Right atrium auricular region (tissue), 2 donors: ENCODE results near the gene DOP1B. TPM values are rescaled to one million over a fixed set of nuclear protein-coding genes. Genes with fewer than 3 reads are reported as not detected.

Experiments used
- DNase-seq: peaks from one replicate; pipeline ENCODE4 v3.0.0-alpha.2; 2019; ENCODE audit warnings: low spot score
- H3K27ac ChIP-seq, 2 donors: fragments of 200-600 bp; sonication (generic); 1 replicate in 1 of 2; 2 replicates in 1 of 2; pipeline ENCODE4 v1.5.1; 2016 to 2019
- H3K27me3 ChIP-seq, 2 donors: fragments of 200-600 bp; sonication (generic); one replicate each; pipeline versions ENCODE4 v1.5.1 to v1.6.0; 2017 to 2019
- H3K36me3 ChIP-seq: fragments of 200-600 bp; sonication (generic); one replicate; pipeline ENCODE4 v1.5.1; 2016
- H3K4me1 ChIP-seq, 2 donors: fragments of 200-600 bp; sonication (generic); one replicate each; pipeline versions ENCODE4 v1.5.1 to v1.6.0; 2017 to 2019
- H3K4me3 ChIP-seq, 2 donors: fragments of 200-600 bp; sonication (generic); 1 replicate in 1 of 2; 2 replicates in 1 of 2; pipeline ENCODE4 v1.5.1; 2017 to 2019; ENCODE audit warnings: mild to moderate bottlenecking in 1 of 2, moderate library complexity in 1 of 2
- H3K9me3 ChIP-seq, 2 donors: fragments of 200-600 bp; sonication (generic); one replicate each; pipeline ENCODE4 v1.5.1; 2019
- CTCF ChIP-seq, 2 donors: fragments of 200-600 bp; sonication (generic); IDR thresholded peaks; one replicate each; pipeline ENCODE4 v1.5.1; 2019; ENCODE audit warnings: antibody characterized with exemption in 2 of 2
- total RNA-seq, 2 donors: library from RNA; depleted of rRNA; stranded (reverse); fragments of >200 nt; gene quantifications; one replicate each; pipeline ENCODE4 v1.1.0, GENCODE V29; 2016

Gene DOP1B
- total RNA-seq, 2 donors from 2014 or later = 4.0 to 4.9 TPM

- Histone ChIP-seq H3K4me1 (peaks cover 0 to 9% of the 10 kb centered on the region in 2 donors), H3K9me3 (no peaks in the 10 kb centered on the region), H3K27ac (no peak overlapping the region), H3K4me3 (no peak overlapping the region), H3K27me3 (no peaks in the 10 kb centered on the region), H3K36me3 (no peaks in the 10 kb centered on the region)
- no peak for TF ChIP-seq CTCF (IDR thresholded peaks at IDR 0.05)
- no peak for DNase-seq
Measured at GRCh38 chr21:36165356-36165755, 8.7 kb downstream of the DOP1B start.

GRCh38 chr21:36166705-36167104 is 10.1 kb downstream of the DOP1B start:
- H3K36me3 ChIP-seq = no peaks in the 10 kb centered on the region
- DNase-seq = no peak
- no peak overlapping the region for H3K4me3 ChIP-seq
- no peaks in the 10 kb centered on the region for H3K27me3 ChIP-seq
- peaks cover 0 to 17% of the 10 kb centered on the region in 2 donors for H3K4me1 ChIP-seq
- no peak for TF ChIP-seq CTCF (IDR thresholded peaks at IDR 0.05)
- H3K27ac ChIP-seq = no peak overlapping the region
- no peaks in the 10 kb centered on the region for H3K9me3 ChIP-seq

GRCh38 chr21:36167541-36167940 is 10.9 kb downstream of the DOP1B start:
- peaks cover 0 to 25% of the 10 kb centered on the region in 2 donors for H3K4me1 ChIP-seq
- no peak for TF ChIP-seq CTCF (IDR thresholded peaks at IDR 0.05)
- no peaks in the 10 kb centered on the region for H3K9me3 ChIP-seq
- H3K27ac ChIP-seq = no peak overlapping the region
- H3K27me3 ChIP-seq = no peaks in the 10 kb centered on the region
- no peaks in the 10 kb centered on the region for H3K36me3 ChIP-seq
- no peak for DNase-seq
- H3K4me3 ChIP-seq = no peak overlapping the region

- Histone ChIP-seq H3K27ac (no peak overlapping the region), H3K4me1 (peaks cover 0 to 17% of the 10 kb centered on the region in 2 donors), H3K4me3 (no peak overlapping the region), H3K27me3 (no peaks in the 10 kb centered on the region), H3K9me3 (no peaks in the 10 kb centered on the region), H3K36me3 (no peaks in the 10 kb centered on the region)
- no peak for TF ChIP-seq CTCF (IDR thresholded peaks at IDR 0.05)
- no peak for DNase-seq
Measured at GRCh38 chr21:36169470-36170128, 13.0 kb downstream of the DOP1B start.

GRCh38 chr21:36170823-36171222 is 14.2 kb downstream of the DOP1B start:
- no peak for TF ChIP-seq CTCF (IDR thresholded peaks at IDR 0.05)
- H3K27ac ChIP-seq = no peak overlapping the region
- H3K4me3 ChIP-seq = no peak overlapping the region
- no peak for DNase-seq
- peaks cover 0 to 17% of the 10 kb centered on the region in 2 donors for H3K4me1 ChIP-seq
- H3K36me3 ChIP-seq = no peaks in the 10 kb centered on the region
- no peaks in the 10 kb centered on the region for H3K27me3 ChIP-seq
- no peaks in the 10 kb centered on the region for H3K9me3 ChIP-seq

GRCh38 chr21:36171336-36171735 is 14.7 kb downstream of the DOP1B start:
- H3K4me1 ChIP-seq = peaks cover 0 to 17% of the 10 kb centered on the region in 2 donors
- no peaks in the 10 kb centered on the region for H3K9me3 ChIP-seq
- H3K27me3 ChIP-seq = no peaks in the 10 kb centered on the region
- no peak overlapping the region for H3K27ac ChIP-seq
- DNase-seq = no peak
- no peaks in the 10 kb centered on the region for H3K36me3 ChIP-seq
- no peak overlapping the region for H3K4me3 ChIP-seq
- TF ChIP-seq CTCF (IDR thresholded peaks at IDR 0.05) = no peak
